ENCODE data around the gene NT5C1A.

DNA sequence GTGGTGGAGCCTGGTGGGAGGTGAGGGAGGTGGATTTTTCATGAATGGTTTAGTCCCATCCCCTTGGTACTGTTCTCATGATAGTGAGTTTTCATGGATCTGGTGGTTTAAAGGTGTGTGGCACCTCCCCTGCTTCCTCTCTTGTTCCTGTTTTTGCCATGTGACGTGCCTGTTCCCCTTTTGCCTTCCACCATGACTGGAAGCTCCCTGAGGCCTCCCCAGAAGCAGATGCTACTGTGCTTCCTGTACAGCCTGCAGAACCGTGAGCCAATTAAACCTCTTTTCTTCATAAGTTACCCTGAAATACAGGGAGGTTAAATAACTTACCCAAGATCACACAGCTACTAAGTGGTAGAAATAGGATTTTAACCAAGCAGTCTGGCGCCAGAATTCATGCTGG, 28.2 kb downstream of the NT5C1A start:
- TF ChIP-seq, protein P1, sequence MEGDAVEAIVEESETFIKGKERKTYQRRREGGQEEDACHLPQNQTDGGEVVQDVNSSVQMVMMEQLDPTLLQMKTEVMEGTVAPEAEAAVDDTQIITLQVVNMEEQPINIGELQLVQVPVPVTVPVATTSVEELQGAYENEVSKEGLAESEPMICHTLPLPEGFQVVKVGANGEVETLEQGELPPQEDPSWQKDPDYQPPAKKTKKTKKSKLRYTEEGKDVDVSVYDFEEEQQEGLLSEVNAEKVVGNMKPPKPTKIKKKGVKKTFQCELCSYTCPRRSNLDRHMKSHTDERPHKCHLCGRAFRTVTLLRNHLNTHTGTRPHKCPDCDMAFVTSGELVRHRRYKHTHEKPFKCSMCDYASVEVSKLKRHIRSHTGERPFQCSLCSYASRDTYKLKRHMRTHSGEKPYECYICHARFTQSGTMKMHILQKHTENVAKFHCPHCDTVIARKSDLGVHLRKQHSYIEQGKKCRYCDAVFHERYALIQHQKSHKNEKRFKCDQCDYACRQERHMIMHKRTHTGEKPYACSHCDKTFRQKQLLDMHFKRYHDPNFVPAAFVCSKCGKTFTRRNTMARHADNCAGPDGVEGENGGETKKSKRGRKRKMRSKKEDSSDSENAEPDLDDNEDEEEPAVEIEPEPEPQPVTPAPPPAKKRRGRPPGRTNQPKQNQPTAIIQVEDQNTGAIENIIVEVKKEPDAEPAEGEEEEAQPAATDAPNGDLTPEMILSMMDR (IDR thresholded peaks at IDR 0.05): no peak
- TF ChIP-seq POLR2A (IDR thresholded peaks at IDR 0.05) (no peak), POLR2AphosphoS5 (IDR thresholded peaks at IDR 0.05) (no peak)
